Measurements from ENCODE around the gene CDH18.

Gene CDH18

GRCh38 chr5:19728571-19728970, 259.4 kb downstream of the CDH18 start:
- DNase-seq = no peak

- no peak for DNase-seq
These were observed 268.9 kb downstream of the CDH18 start for GRCh38 chr5:19719109-19719508.

DNA sequence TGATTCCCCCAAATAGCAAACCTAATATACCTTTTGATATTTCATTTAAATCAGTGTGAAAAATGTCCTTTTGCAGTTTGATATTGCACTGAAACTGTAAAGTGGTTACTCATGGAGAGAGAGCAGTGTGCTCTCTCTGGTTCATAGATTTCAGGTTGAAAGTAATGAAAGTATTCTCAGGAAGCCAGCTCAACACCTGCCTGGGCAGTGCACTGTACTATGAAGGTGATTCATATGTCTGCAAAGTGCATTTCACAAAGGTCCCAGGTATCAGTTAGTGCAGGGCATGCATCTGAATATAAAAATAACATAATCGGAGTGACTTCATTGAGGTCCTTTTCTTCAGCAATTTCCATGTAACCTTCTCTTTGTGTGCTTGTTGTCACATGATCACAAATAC, 274.3 kb downstream of the CDH18 start:
- DNase-seq = no peak

- DNase-seq = no peak
These were observed 278.6 kb downstream of the CDH18 start for GRCh38 chr5:19709403-19709802.

- DNase-seq = no peak
These were observed 281.2 kb downstream of the CDH18 start for GRCh38 chr5:19706776-19707175.

GRCh38 chr5:19701731-19702130, 286.3 kb downstream of the CDH18 start:
- DNase-seq = no peak

DNA sequence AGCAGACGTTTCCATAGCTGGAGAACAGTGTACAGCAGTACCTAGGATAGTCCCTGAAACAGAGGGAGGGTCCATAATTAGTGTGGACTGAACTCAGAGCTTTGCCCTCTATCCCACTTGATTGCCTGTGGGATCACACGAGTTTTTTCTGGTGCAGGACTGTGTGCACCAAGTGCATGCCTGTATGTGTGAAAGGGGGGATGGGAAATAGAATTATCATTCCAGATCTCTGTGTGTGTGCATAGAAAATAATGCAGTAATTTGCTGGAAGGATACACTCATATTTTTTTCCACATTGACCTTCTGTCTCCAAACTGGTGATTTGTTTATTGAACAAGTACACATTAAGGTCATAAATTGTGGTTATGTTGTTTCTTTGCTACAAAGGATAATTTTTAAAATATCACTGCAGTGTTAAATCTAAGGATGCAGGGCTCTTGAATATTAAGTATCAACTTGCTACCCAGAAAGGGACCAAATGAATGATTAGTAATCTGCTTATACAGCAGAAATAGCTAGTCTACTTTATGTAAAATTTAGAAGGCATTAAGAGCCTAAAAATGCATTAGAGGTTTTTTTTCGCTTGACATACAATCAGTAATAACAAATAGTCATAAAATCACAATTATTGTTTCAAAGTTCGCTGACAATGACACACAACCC, 292.9 kb downstream of the CDH18 start:
- DNase-seq = no peak

GRCh38 chr5:19690978-19691377, 297.0 kb downstream of the CDH18 start:
- DNase-seq = no peak

DNA sequence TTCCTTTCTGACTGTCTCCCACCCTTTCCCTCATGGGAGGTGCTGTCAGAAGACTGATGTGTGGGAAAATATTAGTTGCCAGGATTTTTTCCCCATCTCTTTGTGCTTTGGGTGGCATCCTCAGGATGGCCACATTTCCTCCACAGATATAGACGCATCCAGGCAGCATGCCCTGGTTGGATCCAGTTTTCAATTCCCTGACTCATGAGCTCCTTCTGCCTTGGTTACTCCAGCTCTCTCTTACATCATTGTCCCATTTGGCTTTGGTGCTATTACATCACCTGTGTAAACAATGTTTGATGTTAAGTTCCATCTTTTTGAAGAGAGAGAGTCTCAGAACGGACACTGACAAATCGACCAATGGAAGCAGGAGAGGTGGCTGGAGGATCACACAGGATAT, 302.5 kb downstream of the CDH18 start:
- DNase-seq = no peak

DNA sequence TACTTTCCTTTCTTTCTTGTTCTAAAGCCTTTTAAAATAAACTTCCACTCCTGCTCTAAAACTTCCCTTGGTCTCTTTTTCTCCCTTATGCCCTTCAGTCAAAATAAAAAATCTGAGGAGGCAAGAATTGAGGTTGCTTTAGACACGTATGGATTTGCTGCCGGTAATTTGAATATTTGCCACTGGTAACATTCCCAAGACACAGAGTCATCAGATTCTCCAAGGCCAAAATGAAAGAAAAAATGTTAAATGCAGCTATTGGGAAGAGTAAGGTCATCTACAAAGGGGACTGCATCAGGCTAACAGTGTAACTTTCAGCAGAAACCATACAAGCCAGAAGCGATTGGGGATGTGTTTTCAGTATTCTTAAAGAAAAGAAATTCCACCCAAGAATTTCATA, 311.1 kb downstream of the CDH18 start:
- no peak for DNase-seq

GRCh38 chr5:19660679-19661078, 327.3 kb downstream of the CDH18 start:
- DNase-seq = no peak

GRCh38 chr5:19655627-19656026, 332.4 kb downstream of the CDH18 start:
- DNase-seq = no peak

GRCh38 chr5:19638461-19638860, 349.5 kb downstream of the CDH18 start:
- no peak for DNase-seq

DNA sequence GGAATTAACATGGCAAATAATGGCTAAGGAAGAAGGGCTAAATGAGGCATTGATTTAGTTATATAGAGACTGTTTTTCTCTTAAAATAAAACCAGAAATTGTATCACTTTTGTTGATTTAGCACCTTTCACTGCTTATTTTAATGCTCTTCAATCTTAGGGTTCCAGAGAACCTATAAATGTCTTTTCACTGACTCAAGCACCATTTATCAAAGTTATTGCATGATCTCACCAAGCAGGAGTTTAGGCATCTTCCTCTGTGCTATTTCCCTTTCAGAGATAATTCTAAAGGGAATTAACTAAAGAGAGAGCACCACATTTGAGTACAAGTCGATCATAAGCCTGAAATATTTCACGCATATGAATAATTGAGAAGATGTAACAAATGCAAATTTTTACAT, 357.1 kb downstream of the CDH18 start:
- no peak for DNase-seq

DNA sequence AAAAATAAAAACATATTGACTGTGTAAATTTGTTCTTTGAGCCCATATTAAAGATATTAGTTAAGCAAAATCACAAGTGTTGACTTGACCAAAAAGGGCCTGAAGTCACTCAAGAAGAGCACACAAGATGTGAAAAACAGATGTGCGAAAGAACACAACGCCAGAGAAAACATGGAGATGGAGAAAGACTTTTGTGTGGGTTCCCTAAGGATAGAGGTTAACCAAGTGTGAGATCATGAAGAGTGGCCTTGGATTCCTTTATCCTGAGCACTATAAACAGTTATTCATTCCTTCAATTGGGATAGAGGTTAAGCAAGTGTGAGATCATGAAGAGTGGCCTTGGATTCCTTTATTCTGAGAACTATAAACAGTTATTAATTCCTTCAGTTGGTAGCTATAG, 361.8 kb downstream of the CDH18 start:
- DNase-seq = no peak

- no peak for DNase-seq
These were observed 362.4 kb downstream of the CDH18 start for GRCh38 chr5:19625562-19625961.

DNA sequence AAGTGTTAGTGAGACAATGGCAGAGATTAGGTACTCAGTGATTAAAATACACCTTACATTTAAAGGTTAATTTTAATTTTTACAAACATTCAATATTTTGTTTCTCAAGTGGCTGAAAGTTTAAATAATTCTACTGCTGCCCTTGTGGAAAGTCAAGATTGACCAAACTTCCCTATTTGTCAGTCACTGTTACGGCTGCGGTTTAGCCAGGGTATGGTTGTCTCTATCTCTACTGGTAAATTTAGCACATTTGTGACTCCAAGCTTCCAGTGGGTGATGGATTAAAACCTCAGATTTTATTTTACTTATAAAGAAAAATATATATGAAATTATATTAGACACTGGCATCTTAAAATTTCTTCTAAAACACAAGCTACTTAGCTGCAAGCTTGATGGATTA, 368.4 kb downstream of the CDH18 start:
- DNase-seq = no peak

- DNase-seq = no peak
These were observed 371.2 kb downstream of the CDH18 start for GRCh38 chr5:19616701-19617215.

- DNase-seq = no peak
These were observed 372.3 kb downstream of the CDH18 start for GRCh38 chr5:19615661-19616060.

DNA sequence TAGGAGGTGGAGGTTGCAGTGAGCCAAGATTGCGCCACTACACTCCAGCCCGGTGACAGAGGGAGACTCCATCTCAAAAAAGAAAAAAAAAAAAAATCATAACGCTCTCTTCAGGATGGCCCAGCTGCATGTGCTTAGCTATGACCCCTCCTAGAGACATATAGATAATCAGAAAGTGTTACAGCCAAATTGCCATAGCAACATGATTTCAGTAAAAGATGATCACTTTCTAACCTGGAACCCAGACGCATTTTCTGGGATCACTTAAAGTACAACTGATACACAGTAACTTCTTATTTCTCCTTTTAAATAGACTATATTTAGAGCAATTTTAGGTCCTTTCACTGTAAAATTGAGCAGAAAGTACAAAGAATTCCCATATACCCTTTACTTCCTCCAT, 372.9 kb downstream of the CDH18 start:
- no peak for DNase-seq

DNA sequence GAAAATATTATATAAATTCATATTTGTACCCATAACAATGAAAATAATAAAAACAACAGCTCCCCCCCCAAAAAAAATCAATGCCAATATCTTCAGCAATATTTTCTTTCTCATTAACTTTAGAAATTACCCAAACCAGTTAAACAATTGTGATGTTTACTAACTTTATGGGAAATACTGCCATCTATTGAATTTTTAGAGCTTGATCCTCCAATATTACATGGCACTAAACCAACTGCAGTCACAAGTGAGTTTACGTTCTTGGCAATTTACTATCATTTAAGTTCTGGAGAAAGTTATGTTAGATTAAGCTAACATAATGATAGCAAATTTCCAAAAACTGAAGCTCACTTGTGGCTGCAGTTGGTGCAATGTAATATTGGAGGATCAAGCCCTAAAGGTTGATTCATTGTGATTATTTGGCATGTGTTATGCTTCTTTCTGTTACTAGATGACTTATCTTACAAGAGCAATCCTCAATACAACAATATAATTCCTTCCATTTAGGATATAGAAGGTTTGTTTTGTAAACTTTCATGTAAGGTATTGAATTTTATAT, 379.5 kb downstream of the CDH18 start:
- no peak for DNase-seq

GRCh38 chr5:19605846-19606407, 382.1 kb downstream of the CDH18 start:
- DNase-seq = no peak

DNA sequence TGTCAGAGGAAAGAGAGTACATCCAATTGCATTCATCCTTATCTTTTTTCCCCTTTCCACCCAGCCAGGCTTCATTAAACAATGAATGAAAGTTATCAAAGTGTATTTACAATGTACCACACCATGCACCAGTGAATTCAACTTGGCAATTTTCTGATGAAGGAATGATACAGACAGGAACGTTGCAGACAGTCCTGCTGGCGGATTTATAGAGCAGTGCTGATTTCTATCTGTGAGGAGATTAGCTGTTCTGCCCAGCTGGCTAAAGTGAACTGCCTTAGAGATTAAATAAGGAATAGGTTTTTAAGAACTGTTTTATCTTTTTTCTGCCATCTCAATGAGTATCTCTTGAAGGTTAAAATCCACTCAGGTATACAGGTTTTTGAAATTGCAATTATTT, 403.9 kb downstream of the CDH18 start:
- no peak for DNase-seq

- DNase-seq = no peak
These were observed 410.1 kb downstream of the CDH18 start for GRCh38 chr5:19577882-19578281.

DNA sequence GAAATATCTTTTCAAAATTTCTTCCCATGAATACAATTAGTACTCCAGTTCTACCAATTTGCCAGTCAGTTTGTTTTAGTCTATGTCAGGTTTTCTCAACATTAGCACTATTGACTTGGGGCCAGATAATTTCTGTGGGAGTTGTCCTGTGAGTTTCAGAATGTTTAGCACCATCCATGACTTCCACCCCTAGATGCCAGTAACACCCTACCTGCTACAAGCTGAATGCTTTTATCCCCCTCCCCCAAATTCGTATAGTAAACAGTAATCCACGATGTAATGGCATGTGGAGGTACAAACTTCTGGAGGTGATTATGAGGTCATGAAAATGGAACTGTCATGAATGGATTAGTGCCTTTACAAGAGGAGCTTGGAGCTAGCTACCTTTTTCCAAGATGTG, 420.0 kb downstream of the CDH18 start:
- DNase-seq = no peak

Data from effector CD4-positive, alpha-beta T cell (primary cell).